CD4-positive, alpha-beta memory T cell (primary cell): ENCODE results near the gene HMSD. TPM values are rescaled to one million over a fixed set of nuclear protein-coding genes. Genes with fewer than 3 reads are reported as not detected.

ENCODE experiments used
- CTCF ChIA-PET: fragments of 350-600 bp; sonication (Branson Sonifier 250); formaldehyde crosslinking; loops from one replicate; lab custom pipeline; 2021; ENCODE audit warnings: inconsistent platforms; ENCODE audit not compliant: partially characterized antibody; lab: Charles Lee
- POLR2A ChIA-PET: fragments of 350-600 bp; sonication (Branson Sonifier 250); formaldehyde crosslinking; loops from one replicate; lab custom pipeline; 2021; ENCODE audit not compliant: partially characterized antibody; lab: Charles Lee
- DNase-seq, 5 donors: peaks; one replicate each; pipeline versions ENCODE4 v3.0.0 to v3.0.0-alpha.2; 2020 to 2022; ENCODE audit warnings: mixed read lengths in 1 of 5
- H3K27ac ChIP-seq: one replicate; pipeline ENCODE4 v1.7.0; 2013; ENCODE audit warnings: low read depth, low read length
- H3K27me3 ChIP-seq: 2 replicates; pipeline ENCODE4 v1.7.0; 2013; ENCODE audit warnings: mild to moderate bottlenecking, low read length, moderate library complexity; ENCODE audit not compliant: insufficient read depth
- H3K36me3 ChIP-seq: 2 replicates; pipeline ENCODE4 v1.7.0; 2013; ENCODE audit warnings: mild to moderate bottlenecking, low read length, moderate library complexity; ENCODE audit not compliant: insufficient read depth
- H3K4me1 ChIP-seq: 2 replicates; pipeline ENCODE4 v1.7.0; 2013; ENCODE audit warnings: mild to moderate bottlenecking, low read length, moderate library complexity; ENCODE audit not compliant: insufficient read depth
- H3K4me3 ChIP-seq, 2 donors: one replicate each; pipeline ENCODE4 v1.7.0; 2013; ENCODE audit warnings: low read length in 2 of 2, mild to moderate bottlenecking in 1 of 2
- H3K9me3 ChIP-seq, 2 donors: one replicate each; pipeline ENCODE4 v1.7.0; 2013; ENCODE audit warnings: low read length in 2 of 2, control low read depth in 1 of 2; ENCODE audit not compliant: control insufficient read depth in 1 of 2
- H3K27ac Mint-ChIP-seq, 7 donors: one replicate each; pipeline ENCODE4 v1.8.0; 2020 to 2021; ENCODE audit warnings: mixed read lengths in 7 of 7, mild to moderate bottlenecking in 6 of 7, inconsistent platforms in 3 of 7, moderate library complexity in 3 of 7
- H3K27me3 Mint-ChIP-seq, 2 donors: one replicate each; pipeline ENCODE4 v1.8.0; 2020 to 2021; ENCODE audit warnings: mixed read lengths in 2 of 2
- H3K36me3 Mint-ChIP-seq, 2 donors: one replicate each; pipeline ENCODE4 v1.8.0; 2020 to 2021; ENCODE audit warnings: mixed read lengths in 2 of 2, inconsistent platforms in 1 of 2, mild to moderate bottlenecking in 1 of 2
- H3K4me1 Mint-ChIP-seq, 4 donors: one replicate each; pipeline ENCODE4 v1.8.0; 2020 to 2021; ENCODE audit warnings: mixed read lengths in 4 of 4, mild to moderate bottlenecking in 1 of 4
- H3K4me3 Mint-ChIP-seq, 8 donors: one replicate each; pipeline ENCODE4 v1.8.0; 2020 to 2021; ENCODE audit warnings: mixed read lengths in 8 of 8, mild to moderate bottlenecking in 7 of 8, moderate library complexity in 6 of 8, inconsistent platforms in 3 of 8
- H3K9me3 Mint-ChIP-seq, 8 donors: one replicate each; pipeline ENCODE4 v1.8.0; 2020 to 2021; ENCODE audit warnings: mixed read lengths in 8 of 8, mild to moderate bottlenecking in 5 of 8, inconsistent platforms in 3 of 8, moderate library complexity in 1 of 8
- intact Hi-C: fragments of 100-400 bp; cut with micrococcal nuclease; formaldehyde crosslinking; loops from one replicate; pipeline ENCODE4 v1.15.1; 2023
- polyA plus RNA-seq, 2 donors: library from polyadenylated mRNA; unstranded; fragments of 300-500 nt; fragmentation: Illumina TruSeq; gene quantifications; one replicate each; pipeline ENCODE4 v1.2.3, GENCODE V29; 2021
- total RNA-seq, 2 experiments: library from RNA; stranded (reverse); gene quantifications; one replicate each; pipeline ENCODE4 v1.2.3, GENCODE V29; 2021

The HMSD gene
- total and polyA plus RNA-seq, 4 experiments from 2014 or later: 1.8 to 2.2 TPM; not detected in 2

DNA sequence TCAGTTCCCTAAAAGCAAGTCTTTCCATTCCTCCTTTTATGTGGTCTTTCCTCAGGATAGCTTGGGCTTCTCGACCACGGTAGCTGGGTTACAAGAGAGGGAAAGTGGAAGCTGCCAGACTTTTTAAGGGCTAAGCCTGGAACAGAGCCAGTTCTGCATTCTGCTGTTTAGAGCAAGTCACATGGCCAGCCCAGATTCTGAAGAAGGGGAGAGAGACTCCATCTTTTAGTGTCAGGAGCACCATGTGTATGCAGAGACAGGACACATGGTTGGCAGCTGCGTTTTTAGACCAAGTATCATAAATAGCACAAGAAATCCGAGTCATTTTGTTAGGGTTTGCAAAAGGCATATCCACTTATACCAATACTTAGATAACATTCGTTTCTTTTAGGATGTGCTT is 4.7 kb downstream of the HMSD start:
- Mint-ChIP-seq H3K27ac (no peak overlapping the region), H3K4me3 (no peak overlapping the region), H3K4me1 (peaks cover 8 to 17% (median 14%) of the 10 kb centered on the region in 4 donors), H3K36me3 (no peaks in the 10 kb centered on the region), H3K9me3 (no peaks in the 10 kb centered on the region), H3K27me3 (peaks cover 6 to 8% of the 10 kb centered on the region in 2 donors)
- intact Hi-C loops: no loop called here
- Histone ChIP-seq H3K4me3 (no peak overlapping the region), H3K4me1 (peaks cover 11% of the 10 kb centered on the region), H3K36me3 (no peaks in the 10 kb centered on the region), H3K9me3 (no peaks in the 10 kb centered on the region), H3K27me3 (no peaks in the 10 kb centered on the region), H3K27ac (no peak overlapping the region)
- DNase-seq: no peak
- POLR2A ChIA-PET: no interaction called here
- CTCF ChIA-PET: interaction anchor here (2.1 to 4.0 kb wide), 2 partner anchors 10 to 21 kb away, joined by 5 to 20 read pairs; no protein-coding TSS in a partner anchor

DNA sequence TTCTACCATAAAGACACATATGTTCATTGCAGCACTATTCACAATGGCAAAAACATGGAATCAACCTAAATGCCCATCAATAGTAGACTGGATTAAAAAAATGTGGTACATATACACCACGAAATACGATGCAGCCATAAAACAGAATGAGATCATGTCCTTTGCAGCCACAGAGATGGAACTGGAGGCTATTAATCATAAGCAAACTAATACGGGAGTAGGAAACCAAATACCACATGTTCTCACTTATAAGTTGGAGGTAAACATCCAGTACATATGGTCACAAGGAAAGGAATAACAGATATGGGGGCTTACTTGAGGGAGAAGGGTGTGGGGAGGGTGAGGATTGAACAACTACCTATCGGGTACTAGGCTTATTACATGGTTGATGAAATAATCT is 7.7 kb downstream of the HMSD start:
- Histone ChIP-seq H3K36me3 (no peaks in the 10 kb centered on the region), H3K4me1 (no peaks in the 10 kb centered on the region), H3K4me3 (no peak overlapping the region), H3K27ac (no peak overlapping the region), H3K9me3 (no peaks in the 10 kb centered on the region), H3K27me3 (no peaks in the 10 kb centered on the region)
- POLR2A ChIA-PET: no interaction called here
- Mint-ChIP-seq H3K27me3 (peaks cover 6 to 8% of the 10 kb centered on the region in 2 donors), H3K27ac (no peak overlapping the region), H3K4me3 (no peak overlapping the region), H3K36me3 (no peaks in the 10 kb centered on the region), H3K4me1 (no peaks in the 10 kb centered on the region), H3K9me3 (no peaks in the 10 kb centered on the region)
- DNase-seq: no peak
- CTCF ChIA-PET: no interaction called here
- intact Hi-C loops: no loop called here

DNA sequence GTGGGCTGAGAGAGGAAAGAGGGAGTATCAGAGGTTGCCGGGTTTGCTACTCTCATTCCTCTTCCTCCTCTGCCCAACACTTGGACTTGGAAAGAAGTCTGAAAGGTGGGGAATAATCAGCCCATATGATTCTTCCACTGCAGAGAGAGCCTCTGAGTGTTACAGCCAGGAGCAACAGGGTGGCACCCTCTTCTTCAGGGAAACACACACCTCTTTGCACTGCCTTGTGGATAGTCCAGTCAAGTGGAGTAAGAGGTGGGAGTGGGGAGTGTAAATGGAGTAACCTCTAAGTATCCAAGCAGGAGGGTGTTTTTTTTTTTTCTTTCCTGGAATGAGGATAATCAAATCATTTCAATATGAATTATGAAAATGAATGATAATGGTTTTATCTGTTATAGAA is 11.8 kb downstream of the HMSD start:
- DNase-seq: no peak
- intact Hi-C loops: no loop called here
- CTCF ChIA-PET: interaction anchor here (3.2 to 9.0 kb wide), 3 partner anchors 15 to 35 kb away, joined by 14 to 118 read pairs (median 56); no protein-coding TSS in a partner anchor
- H3K27ac ChIP-seq: no peak overlapping the region
- no peak overlapping the region for H3K4me3 Mint-ChIP-seq
- no peaks in the 10 kb centered on the region for H3K9me3 Mint-ChIP-seq
- no peaks in the 10 kb centered on the region for H3K9me3 ChIP-seq
- no peaks in the 10 kb centered on the region for H3K4me1 ChIP-seq
- H3K4me1 Mint-ChIP-seq: no peaks in the 10 kb centered on the region
- H3K4me3 ChIP-seq: no peak overlapping the region
- peaks cover 5 to 9% of the 10 kb centered on the region in 2 donors for H3K27me3 Mint-ChIP-seq
- POLR2A ChIA-PET: no interaction called here
- no peaks in the 10 kb centered on the region for H3K36me3 ChIP-seq
- no peaks in the 10 kb centered on the region for H3K27me3 ChIP-seq
- H3K27ac Mint-ChIP-seq: no peak overlapping the region
- H3K36me3 Mint-ChIP-seq: no peaks in the 10 kb centered on the region

DNA sequence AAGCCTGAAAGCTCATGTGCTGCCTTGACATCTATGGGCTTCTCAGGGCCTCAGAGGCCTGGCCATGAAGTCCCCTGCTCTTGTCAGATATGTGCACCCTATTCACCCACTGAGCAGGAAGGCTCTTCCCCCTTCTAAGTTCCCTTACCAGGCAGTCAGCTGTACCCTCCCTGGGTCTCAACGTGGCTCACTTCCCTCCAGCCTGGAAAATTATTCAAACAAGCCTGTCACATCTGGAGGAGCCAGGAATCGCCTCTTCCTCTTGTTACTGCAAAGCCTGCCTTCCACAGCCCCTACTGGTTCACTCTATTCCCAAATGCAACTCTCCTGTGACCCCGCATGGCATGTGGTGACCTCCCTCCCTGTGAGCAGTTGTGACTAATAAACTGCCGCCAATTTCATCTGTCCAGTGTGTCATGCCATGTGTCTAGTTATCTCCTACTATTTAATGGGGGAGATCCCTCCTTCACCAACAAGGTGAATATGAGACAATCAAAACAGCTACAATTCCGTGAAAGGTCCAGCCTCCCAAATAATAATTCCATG is 12.4 kb downstream of the HMSD start:
- CTCF ChIA-PET: interaction anchor here (0.7 to 9.0 kb wide), 5 partner anchors 13 to 443 kb away, joined by 3 to 118 read pairs (median 10); partner anchors contain the start of gene HMSD
- no peak overlapping the region for H3K27ac ChIP-seq
- no peaks in the 10 kb centered on the region for H3K4me1 Mint-ChIP-seq

DNA sequence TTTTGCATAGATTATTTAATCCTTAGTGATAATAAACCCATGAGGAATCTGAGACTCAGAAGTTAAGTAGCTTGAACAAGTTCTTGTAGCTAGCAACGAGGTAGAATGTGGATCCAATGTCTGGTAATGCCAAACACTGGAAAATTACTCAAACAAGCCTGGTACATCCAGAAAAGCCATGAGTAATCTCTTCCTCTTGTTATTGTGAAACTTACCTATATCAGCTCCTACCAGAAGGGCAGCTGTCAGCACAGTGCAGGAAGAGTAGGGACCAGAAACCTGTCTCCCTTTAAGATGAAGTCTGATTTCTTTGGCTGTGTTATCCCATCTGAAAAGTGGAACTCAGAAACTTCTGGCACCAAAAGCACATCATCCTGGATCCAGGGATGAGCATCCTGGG is 13.0 kb downstream of the HMSD start:
- Mint-ChIP-seq H3K27ac (no peak overlapping the region), H3K36me3 (no peaks in the 10 kb centered on the region), H3K4me3 (no peak overlapping the region), H3K4me1 (no peaks in the 10 kb centered on the region), H3K27me3 (peaks cover 0 to 6% of the 10 kb centered on the region in 2 donors), H3K9me3 (no peaks in the 10 kb centered on the region)
- H3K27ac ChIP-seq: no peak overlapping the region
- POLR2A ChIA-PET: no interaction called here
- H3K36me3 ChIP-seq: no peaks in the 10 kb centered on the region
- no peak overlapping the region for H3K4me3 ChIP-seq
- no peaks in the 10 kb centered on the region for H3K4me1 ChIP-seq
- no peaks in the 10 kb centered on the region for H3K9me3 ChIP-seq
- CTCF ChIA-PET: interaction anchor here (0.7 to 9.0 kb wide), 8 partner anchors 13 to 444 kb away, joined by 3 to 118 read pairs (median 8); partner anchors contain the start of gene HMSD
- H3K27me3 ChIP-seq: no peaks in the 10 kb centered on the region
- DNase-seq: no peak
- intact Hi-C loops: no loop called here

More for the DNA sequence above, 12.4 kb downstream of the HMSD start:
- intact Hi-C loops: no loop called here
- Histone ChIP-seq H3K9me3 (no peaks in the 10 kb centered on the region), H3K27me3 (no peaks in the 10 kb centered on the region), H3K4me1 (no peaks in the 10 kb centered on the region), H3K4me3 (no peak overlapping the region), H3K36me3 (no peaks in the 10 kb centered on the region)
- Mint-ChIP-seq H3K9me3 (no peaks in the 10 kb centered on the region), H3K4me3 (no peak overlapping the region), H3K27ac (peak overlapping the region in 1 of 7 donors; percentile 49), H3K36me3 (no peaks in the 10 kb centered on the region), H3K27me3 (peaks cover 5 to 9% of the 10 kb centered on the region in 2 donors)
- POLR2A ChIA-PET: no interaction called here
- no peak for DNase-seq

DNA sequence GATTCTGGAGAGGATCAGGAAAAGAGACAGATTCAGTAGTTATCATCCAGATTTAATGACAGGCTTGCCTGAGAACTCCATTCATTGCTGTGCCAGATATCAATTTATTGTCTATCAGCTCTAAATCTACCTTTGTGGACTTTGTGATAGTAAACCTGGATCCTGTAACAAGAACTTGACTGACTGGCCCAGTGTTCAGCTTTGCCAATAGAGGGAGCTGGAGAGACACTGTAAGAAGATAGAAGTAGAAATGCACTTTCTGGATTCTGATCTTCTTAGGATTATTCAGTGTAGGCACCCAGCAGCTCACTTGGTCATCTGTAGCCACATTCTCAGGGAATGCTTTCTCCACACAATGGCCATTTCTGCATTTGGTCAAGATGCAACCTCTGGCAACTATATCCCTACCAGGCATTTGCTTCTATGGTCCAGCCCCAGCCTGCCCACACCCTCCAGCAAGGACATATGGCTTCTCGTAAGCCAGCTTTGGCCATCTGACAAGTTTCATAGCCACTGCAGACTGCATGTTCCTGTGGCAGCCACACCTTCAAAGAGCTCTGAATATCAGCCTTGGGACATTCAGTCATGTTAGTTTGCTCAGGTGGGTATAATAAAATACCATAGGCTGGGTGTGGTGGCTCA is 14.6 kb downstream of the HMSD start:
- Histone ChIP-seq H3K4me3 (no peak overlapping the region), H3K27me3 (no peaks in the 10 kb centered on the region), H3K9me3 (no peaks in the 10 kb centered on the region), H3K36me3 (no peaks in the 10 kb centered on the region), H3K4me1 (no peaks in the 10 kb centered on the region), H3K27ac (no peak overlapping the region)
- peak overlapping the region in 2 of 7 donors; percentile 2 to 25 for H3K27ac Mint-ChIP-seq
- no peaks in the 10 kb centered on the region for H3K9me3 Mint-ChIP-seq
- peaks cover 0 to 2% (median 0%) of the 10 kb centered on the region in 4 donors for H3K4me1 Mint-ChIP-seq
- H3K36me3 Mint-ChIP-seq: no peaks in the 10 kb centered on the region
- intact Hi-C loops: loop anchor here (1.0 kb wide), 3 partner anchors 12 to 32 kb away; no protein-coding TSS in a partner anchor
- ChIA-PET CTCF (interaction anchor here (0.8 to 9.0 kb wide), 18 partner anchors 10 to 447 kb away, joined by 3 to 118 read pairs (median 5); no protein-coding TSS in a partner anchor), POLR2A (no interaction called here)
- peak; percentile 57 to 71 (median 61) for DNase-seq
- no peak overlapping the region for H3K4me3 Mint-ChIP-seq
- peaks cover 0 to 6% of the 10 kb centered on the region in 2 donors for H3K27me3 Mint-ChIP-seq

DNA sequence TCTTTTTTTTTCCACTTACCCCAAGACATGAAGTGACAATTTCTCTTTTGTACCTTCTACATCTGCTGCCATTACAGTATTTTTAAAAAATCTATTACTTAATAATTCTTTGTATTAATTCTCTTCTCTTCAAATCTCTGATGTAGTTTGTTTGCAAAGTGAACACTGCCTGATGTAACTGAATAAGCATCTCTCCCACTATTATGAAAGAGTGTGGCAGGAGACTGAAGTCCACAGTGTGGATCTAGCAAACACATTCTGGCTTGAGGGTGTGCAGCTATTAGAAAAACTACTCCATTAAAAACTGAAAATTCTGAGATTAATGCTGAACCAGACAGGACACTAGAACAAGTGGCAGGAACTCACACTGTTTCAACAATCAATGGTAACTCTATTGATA is 15.8 kb downstream of the HMSD start:
- H3K27me3 ChIP-seq: no peaks in the 10 kb centered on the region
- H3K9me3 Mint-ChIP-seq: no peaks in the 10 kb centered on the region
- no peaks in the 10 kb centered on the region for H3K36me3 ChIP-seq
- H3K36me3 Mint-ChIP-seq: peaks cover 0 to under 1% of the 10 kb centered on the region in 2 donors
- ChIA-PET CTCF (interaction anchor here (2.1 to 9.0 kb wide), 4 partner anchors 11 to 31 kb away, joined by 8 to 118 read pairs (median 38); no protein-coding TSS in a partner anchor), POLR2A (no interaction called here)
- H3K27ac Mint-ChIP-seq: no peak overlapping the region
- no peak overlapping the region for H3K27ac ChIP-seq
- H3K4me3 Mint-ChIP-seq: no peak overlapping the region
- H3K4me1 Mint-ChIP-seq: peaks cover 8 to 14% (median 9%) of the 10 kb centered on the region in 4 donors
- peaks cover 0 to 6% of the 10 kb centered on the region in 2 donors for H3K27me3 Mint-ChIP-seq
- no peak for DNase-seq
- H3K9me3 ChIP-seq: no peaks in the 10 kb centered on the region
- H3K4me1 ChIP-seq: peaks cover 9% of the 10 kb centered on the region
- no peak overlapping the region for H3K4me3 ChIP-seq
- intact Hi-C loops: no loop called here
